Activated gamma-delta T cell treated with anti-CD3 and anti-CD28 coated beads, Interleukin-2, amount 50 U/mL, for 16 hours (primary cell): ENCODE data around the gene RBBP8.
"Not testable (repeated sequence)": the region's sequence is repeated elsewhere in the genome, so short reads cannot be mapped to it uniquely, and the experiment has no call there.

Source experiments
- DNase-seq: peaks from one replicate; pipeline ENCODE4 v3.0.0-alpha.2; 2020; ENCODE audit warnings: low read depth

The RBBP8 gene

GRCh38 chr18:22943847-22944246 lies 10.7 kb downstream of the RBBP8 start:
- DNase-seq, result no peak

- no peak for DNase-seq
Measured at GRCh38 chr18:22946217-22946616, 13.1 kb downstream of the RBBP8 start.

- no peak for DNase-seq
Measured at GRCh38 chr18:22946846-22947245, 13.7 kb downstream of the RBBP8 start.

- DNase-seq, result no peak
Measured at GRCh38 chr18:22951823-22952222, 18.7 kb downstream of the RBBP8 start.

- DNase-seq, result no peak
Measured at GRCh38 chr18:22952525-22952924, 19.4 kb downstream of the RBBP8 start.

GRCh38 chr18:22953982-22954381 lies 20.9 kb downstream of the RBBP8 start:
- not testable (repeated sequence) for DNase-seq

GRCh38 chr18:22956226-22956625 lies 23.1 kb downstream of the RBBP8 start:
- no peak for DNase-seq

- no peak for DNase-seq
Measured at GRCh38 chr18:22961156-22961555, 28.0 kb downstream of the RBBP8 start.

- no peak for DNase-seq
Measured at GRCh38 chr18:22962004-22962403, 28.9 kb downstream of the RBBP8 start.

- DNase-seq, result no peak
Measured at GRCh38 chr18:22964116-22964515, 31.0 kb downstream of the RBBP8 start.

- no peak for DNase-seq
Measured at GRCh38 chr18:22964722-22965121, 31.6 kb downstream of the RBBP8 start.

- no peak for DNase-seq
Measured at GRCh38 chr18:22971038-22971437, 37.9 kb downstream of the RBBP8 start.

- no peak for DNase-seq
Measured at GRCh38 chr18:22974001-22974400, 40.9 kb downstream of the RBBP8 start.

- DNase-seq, result no peak
Measured at GRCh38 chr18:22974707-22975106, 41.6 kb downstream of the RBBP8 start.

GRCh38 chr18:22975508-22975907 lies 42.4 kb downstream of the RBBP8 start:
- no peak for DNase-seq

GRCh38 chr18:22977847-22978701 lies 44.9 kb downstream of the RBBP8 start:
- no peak for DNase-seq

- no peak for DNase-seq
Measured at GRCh38 chr18:22980394-22980793, 47.3 kb downstream of the RBBP8 start.

- DNase-seq, result no peak
Measured at GRCh38 chr18:22981274-22982133, 48.4 kb downstream of the RBBP8 start.

GRCh38 chr18:22983175-22983574 lies 50.0 kb downstream of the RBBP8 start:
- no peak for DNase-seq

GRCh38 chr18:22985250-22985649 lies 52.1 kb downstream of the RBBP8 start:
- no peak for DNase-seq

- DNase-seq, result no peak
Measured at GRCh38 chr18:22987547-22988189, 54.5 kb downstream of the RBBP8 start.

- DNase-seq, result no peak
Measured at GRCh38 chr18:22988208-22988607, 55.1 kb downstream of the RBBP8 start.

- no peak for DNase-seq
Measured at GRCh38 chr18:22998344-22998743, 65.2 kb downstream of the RBBP8 start.
